Activated naive CD4-positive, alpha-beta T cell treated with anti-CD3 and anti-CD28 coated beads for 36 hours (primary cell): ENCODE measurements around the gene CD72. TPM values are rescaled to one million over a fixed set of nuclear protein-coding genes. Genes with fewer than 3 reads are reported as not detected.

Source experiments
- CTCF ChIA-PET: fragments of 350-600 bp; sonication (Branson Sonifier 250); formaldehyde crosslinking; loops from one replicate; lab custom pipeline; 2021; ENCODE audit warnings: antibody characterized with exemption; lab: Charles Lee
- DNase-seq: peaks from one replicate; pipeline ENCODE4 v3.0.0-alpha.2; 2020
- H3K27ac Mint-ChIP-seq: one replicate; pipeline ENCODE4 v1.8.0; 2021; ENCODE audit warnings: mild to moderate bottlenecking, mixed read lengths
- H3K27me3 Mint-ChIP-seq: one replicate; pipeline ENCODE4 v1.8.0; 2021; ENCODE audit warnings: low read depth, mixed read lengths
- H3K36me3 Mint-ChIP-seq: one replicate; pipeline ENCODE4 v1.8.0; 2021; ENCODE audit warnings: low read depth, mixed read lengths
- H3K4me1 Mint-ChIP-seq: one replicate; pipeline ENCODE4 v1.8.0; 2021; ENCODE audit warnings: low read depth, mixed read lengths
- H3K4me3 Mint-ChIP-seq: one replicate; pipeline ENCODE4 v1.8.0; 2021; ENCODE audit warnings: mild to moderate bottlenecking, moderate library complexity, mixed read lengths
- H3K9me3 Mint-ChIP-seq: one replicate; pipeline ENCODE4 v1.8.0; 2021; ENCODE audit warnings: mixed read lengths
- intact Hi-C: fragments of 100-400 bp; cut with micrococcal nuclease; formaldehyde crosslinking; loops from one replicate; pipeline ENCODE4 v1.15.1; 2023
- total RNA-seq, 2 experiments: library from RNA; stranded (reverse); gene quantifications; one replicate each; pipeline ENCODE4 v1.2.3, GENCODE V29; 2021

The CD72 gene, protein sequence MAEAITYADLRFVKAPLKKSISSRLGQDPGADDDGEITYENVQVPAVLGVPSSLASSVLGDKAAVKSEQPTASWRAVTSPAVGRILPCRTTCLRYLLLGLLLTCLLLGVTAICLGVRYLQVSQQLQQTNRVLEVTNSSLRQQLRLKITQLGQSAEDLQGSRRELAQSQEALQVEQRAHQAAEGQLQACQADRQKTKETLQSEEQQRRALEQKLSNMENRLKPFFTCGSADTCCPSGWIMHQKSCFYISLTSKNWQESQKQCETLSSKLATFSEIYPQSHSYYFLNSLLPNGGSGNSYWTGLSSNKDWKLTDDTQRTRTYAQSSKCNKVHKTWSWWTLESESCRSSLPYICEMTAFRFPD
- 1 to 10 TPM; 2.9 to 4.5 TPM for total RNA-seq

GRCh38 chr9:35618325-35618727, at the start of gene CD72:
TSS of gene CD72 (minus strand) at chr9:35618413. CDS start at chr9:35618303, 110 bp downstream.
- DNase-seq: no peak

GRCh38 chr9:35667939-35668338, 49.7 kb upstream of the CD72 start:
- no peak for DNase-seq
- Mint-ChIP-seq H3K4me1 (peaks cover 20% of the 10 kb centered on the region), H3K4me3 (no peak overlapping the region), H3K27me3 (no peaks in the 10 kb centered on the region), H3K27ac (no peak overlapping the region), H3K9me3 (no peaks in the 10 kb centered on the region), H3K36me3 (peaks cover 5% of the 10 kb centered on the region)
- intact Hi-C loops: no loop called here
- CTCF ChIA-PET: interaction anchor here (0.5 to 4.7 kb wide), 2 partner anchors 29 to 67 kb away, joined by 3 to 42 read pairs; no protein-coding TSS in a partner anchor

More at GRCh38 chr9:35618325-35618727, at the start of gene CD72:
- CTCF ChIA-PET: interaction anchor here (1.9 to 10.9 kb wide), 2 partner anchors 30 to 46 kb away, joined by 5 to 142 read pairs; partner anchors contain the start of genes ARHGEF39 and SIT1
- Mint-ChIP-seq H3K9me3 (no peaks in the 10 kb centered on the region), H3K4me1 (peaks cover 28% of the 10 kb centered on the region), H3K4me3 (peak within 1 kb of the TSS; percentile 79), H3K27ac (peak within 1 kb of the TSS; percentile 47), H3K27me3 (no peaks in the 10 kb centered on the region), H3K36me3 (no peaks in the 10 kb centered on the region)
- intact Hi-C loops: loop anchor here (2.0 kb wide), 2 partner anchors 20 to 28 kb away; no protein-coding TSS in a partner anchor

- Mint-ChIP-seq H3K4me3 (no peak overlapping the region), H3K9me3 (no peaks in the 10 kb centered on the region), H3K36me3 (peaks cover 19% of the 10 kb centered on the region), H3K4me1 (peaks cover 34% of the 10 kb centered on the region), H3K27ac (no peak overlapping the region), H3K27me3 (no peaks in the 10 kb centered on the region)
- intact Hi-C loops: no loop called here
- DNase-seq: no peak
- CTCF ChIA-PET: interaction anchor here (2.2 to 5.2 kb wide), 3 partner anchors 30 to 64 kb away, joined by 9 to 42 read pairs (median 35); partner anchors contain the start of genes CREB3 and TLN1
Measured at GRCh38 chr9:35666549-35666948, 48.3 kb upstream of the CD72 start.

DNA sequence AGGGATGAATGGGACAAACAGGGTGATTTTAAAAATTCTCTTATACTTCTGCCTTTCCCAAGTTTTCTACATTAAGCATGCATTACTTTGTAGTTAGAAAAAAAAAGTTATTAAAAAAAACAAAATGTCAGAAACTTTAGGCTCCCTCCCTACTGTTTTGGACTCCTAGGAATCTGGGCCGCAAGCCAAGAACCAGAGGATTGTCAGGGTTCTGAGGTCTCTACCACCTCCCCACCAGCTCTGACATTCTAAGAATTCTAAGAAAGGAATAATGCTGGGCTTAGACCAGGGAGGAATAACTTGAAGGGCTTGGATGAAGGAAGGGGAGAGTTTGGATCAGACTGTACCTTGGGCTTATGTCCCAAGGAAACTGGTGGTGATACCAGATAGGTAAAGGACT, 47.8 kb upstream of the CD72 start:
- intact Hi-C loops: no loop called here
- Mint-ChIP-seq H3K9me3 (no peaks in the 10 kb centered on the region), H3K27ac (no peak overlapping the region), H3K36me3 (peaks cover 22% of the 10 kb centered on the region), H3K4me1 (peaks cover 37% of the 10 kb centered on the region), H3K4me3 (peak overlapping the region; percentile 82), H3K27me3 (no peaks in the 10 kb centered on the region)
- DNase-seq: no peak
- CTCF ChIA-PET: interaction anchor here (1.2 to 11.0 kb wide), 5 partner anchors 18 to 64 kb away, joined by 5 to 149 read pairs (median 35); partner anchors contain the start of genes CREB3, SIT1 and TLN1

- Mint-ChIP-seq H3K4me1 (peaks cover 43% of the 10 kb centered on the region), H3K4me3 (peak overlapping the region; percentile 82), H3K36me3 (peaks cover 28% of the 10 kb centered on the region), H3K9me3 (no peaks in the 10 kb centered on the region), H3K27me3 (no peaks in the 10 kb centered on the region), H3K27ac (peak overlapping the region; percentile 67)
- CTCF ChIA-PET: interaction anchor here (1.2 to 11.0 kb wide), 8 partner anchors 8 to 65 kb away, joined by 5 to 149 read pairs (median 8); partner anchors contain the start of genes CA9, CD72, CREB3 and SIT1
- intact Hi-C loops: loop anchor here (2.0 kb wide), 1 partner anchor 25 kb away; no protein-coding TSS in a partner anchor
- no peak for DNase-seq
Measured at GRCh38 chr9:35665471-35665818, 47.2 kb upstream of the CD72 start.

DNA sequence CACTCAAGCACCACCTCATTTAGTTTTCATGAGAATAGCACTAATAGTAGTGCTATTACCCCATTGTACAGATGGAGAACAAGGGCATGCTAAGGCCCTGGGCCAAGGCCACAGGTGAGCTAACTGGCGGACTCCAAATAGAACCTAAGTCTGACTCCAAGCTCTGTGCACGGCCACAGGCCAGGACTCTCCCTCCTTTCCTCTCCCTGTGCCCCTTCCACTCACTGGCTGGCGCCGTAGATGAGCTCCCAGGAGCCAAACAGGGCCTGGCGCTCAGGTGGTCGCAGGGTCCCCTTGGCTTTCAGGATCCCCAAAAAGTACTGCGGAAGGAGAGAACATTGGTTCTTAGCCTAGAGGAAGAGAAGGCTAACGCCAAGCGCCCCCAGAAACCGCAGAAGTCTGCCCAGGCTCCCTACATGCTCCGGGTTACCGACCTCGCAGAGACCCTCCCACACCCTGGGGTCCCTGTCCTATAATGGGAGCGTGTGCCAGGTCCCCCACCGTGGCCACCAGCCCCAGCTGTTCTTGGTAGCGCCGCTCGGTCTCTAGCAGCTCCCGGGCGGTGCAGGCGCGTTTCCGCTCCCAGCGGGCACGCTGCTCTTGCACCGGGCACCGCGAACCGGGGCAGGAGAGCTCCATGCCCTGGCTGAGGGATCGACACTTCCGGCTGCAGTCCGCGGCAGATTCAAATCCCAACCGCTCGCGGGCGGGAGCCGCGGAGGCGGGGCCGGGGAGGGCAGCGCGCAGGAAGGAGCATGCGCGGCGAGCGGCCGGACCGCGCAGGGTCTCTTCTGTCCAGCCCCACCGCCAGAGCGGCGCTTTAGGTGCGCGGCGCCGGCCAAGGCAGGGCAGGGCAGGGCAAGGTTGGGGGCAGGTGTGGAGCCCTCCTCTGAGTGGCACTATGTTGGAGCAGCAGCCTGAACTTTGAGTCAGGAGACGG, 46.6 kb upstream of the CD72 start, which contains the start of gene ARHGEF39:
ARHGEF39 (minus strand) TSS at position 665 of the 940 bp plus-strand sequence; CDS start at position 639, 26 bp downstream.
- peaks cover 49% of the 10 kb centered on the region for H3K4me1 Mint-ChIP-seq
- H3K4me3 Mint-ChIP-seq: peak within 1 kb of the TSS; percentile 82
- intact Hi-C loops: loop anchor here (2.0 kb wide), 1 partner anchor 26 kb away; no protein-coding TSS in a partner anchor
- H3K9me3 Mint-ChIP-seq: no peaks in the 10 kb centered on the region
- H3K27me3 Mint-ChIP-seq: no peaks in the 10 kb centered on the region
- peak within 1 kb of the TSS; percentile 67 for H3K27ac Mint-ChIP-seq
- H3K36me3 Mint-ChIP-seq: peaks cover 34% of the 10 kb centered on the region
- peak; percentile 87 for DNase-seq
- CTCF ChIA-PET: interaction anchor here (0.6 to 11.0 kb wide), 10 partner anchors 8 to 162 kb away, joined by 3 to 149 read pairs (median 6); partner anchors contain the start of genes CA9, CD72, CREB3 and SIT1

DNA sequence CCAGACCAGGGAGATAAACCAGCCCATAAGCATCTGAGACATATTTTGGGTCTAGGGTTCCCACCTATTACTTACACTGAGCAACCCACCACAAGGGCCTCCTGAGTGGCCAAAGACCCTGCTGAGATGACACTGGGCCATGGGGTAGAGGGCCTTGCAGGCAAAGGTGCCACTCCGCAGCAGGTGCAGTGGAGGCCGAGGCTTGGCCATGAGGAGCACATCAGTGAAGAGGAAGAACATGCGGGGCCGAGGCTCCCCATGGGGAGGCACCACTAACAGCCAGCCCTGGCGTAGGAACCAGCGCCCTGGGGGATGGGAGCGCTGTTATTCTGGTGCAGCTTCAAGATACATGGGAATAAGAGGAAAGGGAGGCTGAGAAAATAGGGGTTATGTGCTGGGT, 44.2 kb upstream of the CD72 start:
- H3K4me1 Mint-ChIP-seq: peaks cover 65% of the 10 kb centered on the region
- H3K9me3 Mint-ChIP-seq: peaks cover 1% of the 10 kb centered on the region
- H3K36me3 Mint-ChIP-seq: peaks cover 39% of the 10 kb centered on the region
- H3K27me3 Mint-ChIP-seq: peaks cover 3% of the 10 kb centered on the region
- CTCF ChIA-PET: interaction anchor here (0.9 to 11.0 kb wide), 7 partner anchors 14 to 220 kb away, joined by 3 to 149 read pairs (median 6); partner anchors contain the start of genes CREB3, SIT1 and TLN1
- DNase-seq: no peak
- intact Hi-C loops: no loop called here
- H3K27ac Mint-ChIP-seq: peak overlapping the region; percentile 37
- H3K4me3 Mint-ChIP-seq: peak overlapping the region; percentile 82

GRCh38 chr9:35661756-35662350, 43.6 kb upstream of the CD72 start:
- no peak for DNase-seq
- Mint-ChIP-seq H3K4me1 (peaks cover 71% of the 10 kb centered on the region), H3K27ac (peak overlapping the region; percentile 37), H3K9me3 (peaks cover 1% of the 10 kb centered on the region), H3K36me3 (peaks cover 39% of the 10 kb centered on the region), H3K27me3 (peaks cover 3% of the 10 kb centered on the region), H3K4me3 (peak overlapping the region; percentile 82)
- CTCF ChIA-PET: interaction anchor here (0.9 to 11.0 kb wide), 13 partner anchors 8 to 221 kb away, joined by 3 to 149 read pairs (median 5); partner anchors contain the start of genes CREB3, SIT1 and TLN1
- intact Hi-C loops: no loop called here

DNA sequence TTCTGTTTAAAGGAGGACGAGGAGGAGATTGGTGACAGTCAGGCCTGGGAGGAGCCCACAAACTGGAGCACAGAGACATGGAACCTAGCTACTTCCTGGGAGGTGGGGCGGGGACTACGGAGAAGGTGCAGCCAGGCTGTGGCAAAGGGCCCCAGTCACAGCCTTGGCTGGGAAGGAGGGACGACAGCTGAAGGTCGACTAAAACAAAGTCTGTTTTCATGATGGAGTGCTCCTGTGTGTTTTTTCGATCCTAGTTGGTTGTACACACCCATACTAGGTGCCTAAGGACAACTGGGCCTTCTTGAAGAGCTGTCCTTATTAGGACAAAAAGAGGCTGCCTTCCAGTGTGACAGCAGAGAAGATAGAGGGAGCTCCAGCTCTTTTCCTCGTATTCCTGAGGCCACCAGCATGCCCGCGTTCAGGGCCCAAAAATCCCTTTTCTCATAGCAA, 42.8 kb upstream of the CD72 start:
- H3K36me3 Mint-ChIP-seq: peaks cover 39% of the 10 kb centered on the region
- H3K4me1 Mint-ChIP-seq: peaks cover 74% of the 10 kb centered on the region
- H3K27ac Mint-ChIP-seq: peak overlapping the region; percentile 22
- intact Hi-C loops: no loop called here
- peaks cover 1% of the 10 kb centered on the region for H3K9me3 Mint-ChIP-seq
- no peak for DNase-seq
- H3K4me3 Mint-ChIP-seq: no peak overlapping the region
- H3K27me3 Mint-ChIP-seq: peaks cover 3% of the 10 kb centered on the region
- CTCF ChIA-PET: interaction anchor here (0.6 to 11.0 kb wide), 12 partner anchors 9 to 242 kb away, joined by 4 to 149 read pairs (median 6); partner anchors contain the start of genes SIT1 and TLN1

- Mint-ChIP-seq H3K36me3 (peaks cover 39% of the 10 kb centered on the region), H3K4me3 (peak overlapping the region; percentile 84), H3K27ac (no peak overlapping the region), H3K4me1 (peaks cover 76% of the 10 kb centered on the region), H3K9me3 (peaks cover 1% of the 10 kb centered on the region), H3K27me3 (peaks cover 3% of the 10 kb centered on the region)
- CTCF ChIA-PET: interaction anchor here (1.0 to 11.0 kb wide), 13 partner anchors 11 to 131 kb away, joined by 3 to 149 read pairs (median 6); partner anchors contain the start of genes GBA2, RGP1, SIT1 and TLN1
- no peak for DNase-seq
- intact Hi-C loops: loop anchor here (1.0 to 10.0 kb wide), 2 partner anchors 29 to 825 kb away; no protein-coding TSS in a partner anchor
Measured at GRCh38 chr9:35659340-35659739, 41.1 kb upstream of the CD72 start.

DNA sequence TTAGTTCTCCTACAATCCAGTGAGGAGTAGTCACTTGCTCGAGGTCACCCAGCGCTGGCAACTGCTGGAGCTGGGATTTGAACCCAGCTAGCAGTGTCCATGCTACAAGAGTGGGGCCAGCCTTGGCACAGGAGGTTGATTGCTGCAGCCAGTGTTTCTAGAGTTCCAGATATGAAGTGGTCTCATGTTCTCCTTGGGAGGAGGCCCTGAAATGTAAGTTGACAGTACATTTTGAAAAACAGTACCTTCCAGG, 40.7 kb upstream of the CD72 start:
- H3K4me1 Mint-ChIP-seq: peaks cover 72% of the 10 kb centered on the region
- peak overlapping the region; percentile 84 for H3K4me3 Mint-ChIP-seq
- H3K27ac Mint-ChIP-seq: peak overlapping the region; percentile 94
- peaks cover 39% of the 10 kb centered on the region for H3K36me3 Mint-ChIP-seq
- peaks cover 3% of the 10 kb centered on the region for H3K27me3 Mint-ChIP-seq
- CTCF ChIA-PET: interaction anchor here (0.7 to 11.0 kb wide), 20 partner anchors 11 to 164 kb away, joined by 3 to 149 read pairs (median 4); partner anchors contain the start of genes CREB3, GBA2, RGP1 and SIT1
- intact Hi-C loops: loop anchor here (1.0 to 10.0 kb wide), 3 partner anchors 29 to 826 kb away; no protein-coding TSS in a partner anchor
- DNase-seq: no peak
- H3K9me3 Mint-ChIP-seq: peaks cover 1% of the 10 kb centered on the region
